WTC11 (cell line): ENCODE results near the gene EIF2B5. TPM values are rescaled to one million over a fixed set of nuclear protein-coding genes. Genes with fewer than 3 reads are reported as not detected.
A peak's percentile ranks its signal among the peaks of the same experiment; 100 is the strongest.

Experiments used
- ATAC-seq: fragments of 200-7000 bp; cut with Tn5 transposase; 2 replicates; pipeline ENCODE4 v1.10.0; 2021; ENCODE audit warnings: mild to moderate bottlenecking, moderate library complexity
- CTCF ChIA-PET: fragments of 300-600 bp; sonication (Branson Sonifier 250); formaldehyde crosslinking; loops from one replicate; lab custom pipeline; 2021; ENCODE audit warnings: antibody characterized with exemption; lab: Charles Lee
- POLR2A ChIA-PET: fragments of 350-600 bp; sonication (Branson Sonifier 250); formaldehyde crosslinking; loops from one replicate; lab custom pipeline; 2021; ENCODE audit warnings: antibody characterized with exemption; lab: Charles Lee
- DNase-seq: peaks from one replicate; pipeline ENCODE4 v3.0.0; 2021; ENCODE audit warnings: low spot score
- H3K27ac Mint-ChIP-seq: 2 replicates; pipeline ENCODE4 v1.8.0; 2021; ENCODE audit warnings: mixed read lengths
- H3K27me3 Mint-ChIP-seq: 2 replicates; pipeline ENCODE4 v1.8.0; 2021; ENCODE audit warnings: low read depth, mild to moderate bottlenecking, moderate library complexity, mixed read lengths
- H3K36me3 Mint-ChIP-seq: 2 replicates; pipeline ENCODE4 v1.8.0; 2021; ENCODE audit warnings: mixed read lengths
- H3K4me1 Mint-ChIP-seq: 2 replicates; pipeline ENCODE4 v1.8.0; 2022; ENCODE audit warnings: mixed read lengths
- H3K4me3 Mint-ChIP-seq: 2 replicates; pipeline ENCODE4 v1.8.0; 2021; ENCODE audit warnings: mild to moderate bottlenecking, moderate library complexity, mixed read lengths
- H3K9me3 Mint-ChIP-seq: 2 replicates; pipeline ENCODE4 v1.8.0; 2021; ENCODE audit warnings: mixed read lengths
- EMX1 ChIP-seq: fragments of 250-450 bp; sonication (Bioruptor Pico); IDR thresholded peaks from 2 replicates; pipeline ENCODE4 v1.8.0; 2021; ENCODE audit warnings: mild to moderate bottlenecking
- GRHL2 ChIP-seq: fragments of 250-450 bp; sonication (Bioruptor Pico); IDR thresholded peaks from 2 replicates; pipeline ENCODE4 v1.8.0; 2022; ENCODE audit warnings: mild to moderate bottlenecking, moderate library complexity; ENCODE audit not compliant: insufficient replicate concordance, severe bottlenecking
- HMGA2 ChIP-seq: fragments of 250-450 bp; sonication (Bioruptor Pico); IDR thresholded peaks from 2 replicates; pipeline ENCODE4 v1.4.0; 2021; ENCODE audit warnings: mild to moderate bottlenecking, moderate library complexity
- KAT7 ChIP-seq: sonication (generic); formaldehyde crosslinking; IDR thresholded peaks from 2 replicates; pipeline ENCODE4 v1.8.1; 2023; ENCODE audit warnings: missing genetic modification reagents, mild to moderate bottlenecking, borderline replicate concordance
- MXD4 ChIP-seq: fragments of 250-450 bp; sonication (Bioruptor Pico); IDR thresholded peaks from 2 replicates; pipeline ENCODE4 v1.8.0; 2021; ENCODE audit warnings: mild to moderate bottlenecking, moderate library complexity, borderline replicate concordance
- MYBL2 ChIP-seq: sonication (generic); formaldehyde crosslinking; IDR thresholded peaks from 2 replicates; pipeline ENCODE4 v1.8.1; 2023; ENCODE audit warnings: mild to moderate bottlenecking, moderate library complexity, missing genetic modification reagents
- NFE2L1 ChIP-seq: sonication (generic); formaldehyde crosslinking; IDR thresholded peaks from 2 replicates; pipeline ENCODE4 v1.8.1; 2023; ENCODE audit warnings: missing genetic modification reagents
- OVOL2 ChIP-seq: fragments of 250-450 bp; sonication (Bioruptor Pico); IDR thresholded peaks from 2 replicates; pipeline ENCODE4 v1.9.0; 2021; ENCODE audit warnings: mild to moderate bottlenecking, borderline replicate concordance
- PRRX2 ChIP-seq: fragments of 250-450 bp; sonication (Bioruptor Pico); IDR thresholded peaks from 2 replicates; pipeline ENCODE4 v1.8.0; 2021; ENCODE audit warnings: mild to moderate bottlenecking
- RELA ChIP-seq: sonication (generic); formaldehyde crosslinking; IDR thresholded peaks from 2 replicates; pipeline ENCODE4 v1.8.1; 2022; ENCODE audit warnings: missing genetic modification reagents, mild to moderate bottlenecking, borderline replicate concordance
- RORB ChIP-seq: fragments of 250-450 bp; sonication (Bioruptor Pico); IDR thresholded peaks from 2 replicates; pipeline ENCODE4 v1.9.0; 2021; ENCODE audit warnings: mild to moderate bottlenecking
- TP53 ChIP-seq: sonication (generic); formaldehyde crosslinking; IDR thresholded peaks from 2 replicates; pipeline ENCODE4 v1.8.1; 2023; ENCODE audit warnings: mild to moderate bottlenecking, missing genetic modification reagents
- ZBTB21 ChIP-seq: sonication (generic); formaldehyde crosslinking; IDR thresholded peaks from 2 replicates; pipeline ENCODE4 v1.8.1; 2023; ENCODE audit warnings: mild to moderate bottlenecking, missing genetic modification reagents, borderline replicate concordance
- ZNF219 ChIP-seq: sonication (generic); formaldehyde crosslinking; IDR thresholded peaks from 2 replicates; pipeline ENCODE4 v1.8.0; 2023; ENCODE audit warnings: missing genetic modification reagents, mild to moderate bottlenecking, borderline replicate concordance
- ZNF416 ChIP-seq: fragments of 250-450 bp; sonication (Bioruptor Pico); IDR thresholded peaks from 2 replicates; pipeline ENCODE4 v1.9.0; 2021; ENCODE audit warnings: mild to moderate bottlenecking, inconsistent platforms
- total RNA-seq: library from RNA; stranded (reverse); gene quantifications from 3 replicates; pipeline ENCODE4 v1.2.3, GENCODE V29; 2021
- TF ChIP-seq, protein P1 (sequence below): sonication (generic); formaldehyde crosslinking; IDR thresholded peaks from 2 replicates; pipeline ENCODE4 v1.8.0; 2023; ENCODE audit warnings: missing genetic modification reagents, mild to moderate bottlenecking, borderline replicate concordance
- TF ChIP-seq, protein P2 (sequence below): fragments of 250-450 bp; sonication (Bioruptor Pico); IDR thresholded peaks from 2 replicates; pipeline ENCODE4 v2.1.2; 2022; ENCODE audit warnings: mild to moderate bottlenecking, moderate library complexity
- TF ChIP-seq, protein P3 (sequence below): sonication (generic); formaldehyde crosslinking; IDR thresholded peaks from 2 replicates; pipeline ENCODE4 v1.8.1; 2023; ENCODE audit warnings: mild to moderate bottlenecking, missing genetic modification reagents
- TF ChIP-seq, protein P4 (sequence below): sonication (generic); formaldehyde crosslinking; IDR thresholded peaks from 2 replicates; pipeline ENCODE4 v1.8.1; 2022; ENCODE audit warnings: low read depth, mild to moderate bottlenecking, moderate library complexity, missing genetic modification reagents, borderline replicate concordance

Gene EIF2B5
- total RNA-seq, 1 experiment from 2014 or later, result 42.3 TPM

DNA sequence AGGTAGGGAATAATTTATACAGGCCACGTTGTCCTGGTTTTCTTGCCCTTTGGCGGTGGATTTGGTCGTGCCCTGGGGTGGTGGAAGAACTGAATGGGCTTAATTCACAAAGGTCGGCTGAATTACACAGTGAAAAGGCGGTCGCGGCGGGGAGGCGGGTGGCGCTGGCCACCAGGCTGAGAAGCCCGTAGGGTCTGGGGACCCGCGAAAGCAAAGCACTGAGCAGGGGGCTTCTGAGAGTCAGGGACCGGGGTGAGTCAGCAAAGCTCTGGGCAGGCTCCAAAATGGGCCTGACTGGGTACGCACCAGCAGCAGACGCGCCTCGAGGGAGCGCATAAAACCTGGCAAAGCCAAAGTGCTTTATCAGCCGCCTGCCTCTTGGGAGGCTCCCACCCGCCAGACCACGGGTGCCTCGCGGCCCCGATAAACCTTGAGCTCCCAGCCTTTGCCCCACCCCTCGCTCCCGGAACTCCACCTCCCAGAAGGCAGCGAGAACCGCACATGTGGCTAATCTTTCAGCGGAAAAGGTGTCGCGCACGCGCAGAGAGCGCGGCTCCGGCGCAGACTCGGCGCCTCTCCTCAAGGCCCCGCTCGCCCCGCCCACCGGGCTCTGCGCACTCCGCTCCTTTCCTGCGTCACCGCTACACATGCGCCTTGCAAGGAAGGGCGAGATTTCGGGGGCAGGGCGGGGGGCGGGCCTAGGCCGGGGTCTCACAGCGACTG lies 50.5 kb downstream of the EIF2B5 start (continued):
- no peak for TF ChIP-seq ZBTB21 (CRISPR knock-in tag)
- TF ChIP-seq NFE2L1 (CRISPR knock-in tag), result peak; percentile 70; the same call in 1 of the 2 replicates
- TF ChIP-seq, all 79 proteins: peak for 13

DNA sequence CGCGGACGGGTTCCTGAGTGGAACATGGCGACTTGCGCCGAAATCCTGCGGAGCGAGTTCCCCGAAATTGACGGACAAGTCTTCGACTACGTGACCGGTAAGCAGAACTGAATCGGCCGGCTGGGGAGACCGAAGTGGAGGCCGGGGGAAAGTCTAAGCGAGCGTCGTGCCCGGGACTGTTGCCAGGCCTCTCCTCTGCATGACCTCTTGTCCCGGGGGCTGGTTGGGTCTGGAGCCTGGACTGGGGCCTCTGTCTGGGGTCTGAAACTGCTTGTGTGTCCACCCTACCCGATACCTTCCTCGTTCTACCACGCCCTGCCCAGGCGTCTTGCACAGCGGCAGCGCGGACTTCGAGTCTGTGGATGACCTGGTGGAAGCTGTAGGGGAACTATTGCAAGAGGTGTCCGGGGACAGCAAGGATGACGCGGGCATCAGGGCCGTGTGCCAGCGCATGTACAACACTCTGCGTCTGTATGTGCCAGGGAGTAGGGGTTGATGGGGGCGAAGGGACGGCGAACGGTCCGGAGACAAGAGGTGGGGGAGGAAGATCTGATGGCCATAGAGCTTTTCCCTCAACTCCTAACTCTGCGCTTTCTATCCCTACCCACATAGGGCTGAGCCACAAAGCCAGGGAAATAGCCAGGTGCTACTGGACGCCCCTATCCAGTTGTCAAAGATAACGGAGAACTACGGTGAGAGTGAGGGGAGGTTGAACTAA lies 51.2 kb downstream of the EIF2B5 start, which contains the start of gene ABCF3:
Gene ABCF3 (plus strand): TSS at position 16 of the 718 bp plus-strand sequence. CDS start 9 bp downstream, at position 25.
- peaks cover 67% of the 10 kb centered on the region for H3K36me3 Mint-ChIP-seq
- H3K4me1 Mint-ChIP-seq, result peaks cover 23% of the 10 kb centered on the region
- H3K9me3 Mint-ChIP-seq, result no peaks in the 10 kb centered on the region
- ChIA-PET POLR2A (interaction anchor here (0.6 to 1.4 kb wide), 7 partner anchors 10 to 153 kb away, joined by 3 to 15 read pairs (median 3); partner anchors contain the start of genes AP2M1 and EIF2B5), CTCF (interaction anchor here (0.6 to 1.9 kb wide), 14 partner anchors 12 to 291 kb away, joined by 3 to 17 read pairs (median 4); partner anchors contain the start of gene EEF1AKMT4)
- DNase-seq (no peak), ATAC-seq (peak; percentile 37)
- H3K27me3 Mint-ChIP-seq, result no peaks in the 10 kb centered on the region
- H3K4me3 Mint-ChIP-seq, result peak within 1 kb of the TSS; percentile 98
- 0 out of 2 replicates have a peak, but pooled peaks have one; percentile 14 for TF ChIP-seq ZNF416 (CRISPR knock-in tag)
- TF ChIP-seq, protein P1, sequence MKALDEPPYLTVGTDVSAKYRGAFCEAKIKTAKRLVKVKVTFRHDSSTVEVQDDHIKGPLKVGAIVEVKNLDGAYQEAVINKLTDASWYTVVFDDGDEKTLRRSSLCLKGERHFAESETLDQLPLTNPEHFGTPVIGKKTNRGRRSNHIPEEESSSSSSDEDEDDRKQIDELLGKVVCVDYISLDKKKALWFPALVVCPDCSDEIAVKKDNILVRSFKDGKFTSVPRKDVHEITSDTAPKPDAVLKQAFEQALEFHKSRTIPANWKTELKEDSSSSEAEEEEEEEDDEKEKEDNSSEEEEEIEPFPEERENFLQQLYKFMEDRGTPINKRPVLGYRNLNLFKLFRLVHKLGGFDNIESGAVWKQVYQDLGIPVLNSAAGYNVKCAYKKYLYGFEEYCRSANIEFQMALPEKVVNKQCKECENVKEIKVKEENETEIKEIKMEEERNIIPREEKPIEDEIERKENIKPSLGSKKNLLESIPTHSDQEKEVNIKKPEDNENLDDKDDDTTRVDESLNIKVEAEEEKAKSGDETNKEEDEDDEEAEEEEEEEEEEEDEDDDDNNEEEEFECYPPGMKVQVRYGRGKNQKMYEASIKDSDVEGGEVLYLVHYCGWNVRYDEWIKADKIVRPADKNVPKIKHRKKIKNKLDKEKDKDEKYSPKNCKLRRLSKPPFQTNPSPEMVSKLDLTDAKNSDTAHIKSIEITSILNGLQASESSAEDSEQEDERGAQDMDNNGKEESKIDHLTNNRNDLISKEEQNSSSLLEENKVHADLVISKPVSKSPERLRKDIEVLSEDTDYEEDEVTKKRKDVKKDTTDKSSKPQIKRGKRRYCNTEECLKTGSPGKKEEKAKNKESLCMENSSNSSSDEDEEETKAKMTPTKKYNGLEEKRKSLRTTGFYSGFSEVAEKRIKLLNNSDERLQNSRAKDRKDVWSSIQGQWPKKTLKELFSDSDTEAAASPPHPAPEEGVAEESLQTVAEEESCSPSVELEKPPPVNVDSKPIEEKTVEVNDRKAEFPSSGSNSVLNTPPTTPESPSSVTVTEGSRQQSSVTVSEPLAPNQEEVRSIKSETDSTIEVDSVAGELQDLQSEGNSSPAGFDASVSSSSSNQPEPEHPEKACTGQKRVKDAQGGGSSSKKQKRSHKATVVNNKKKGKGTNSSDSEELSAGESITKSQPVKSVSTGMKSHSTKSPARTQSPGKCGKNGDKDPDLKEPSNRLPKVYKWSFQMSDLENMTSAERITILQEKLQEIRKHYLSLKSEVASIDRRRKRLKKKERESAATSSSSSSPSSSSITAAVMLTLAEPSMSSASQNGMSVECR (CRISPR knock-in tag), result peak; percentile 70; the same call in 1 of the 2 replicates
- no peak for TF ChIP-seq HMGA2 (CRISPR knock-in tag)
- peak; percentile 52; the same call in 1 of the 2 replicates for TF ChIP-seq ZNF219
- TF ChIP-seq KAT7 (CRISPR knock-in tag), result no peak
- H3K27ac Mint-ChIP-seq, result peak within 1 kb of the TSS; percentile 97

DNA sequence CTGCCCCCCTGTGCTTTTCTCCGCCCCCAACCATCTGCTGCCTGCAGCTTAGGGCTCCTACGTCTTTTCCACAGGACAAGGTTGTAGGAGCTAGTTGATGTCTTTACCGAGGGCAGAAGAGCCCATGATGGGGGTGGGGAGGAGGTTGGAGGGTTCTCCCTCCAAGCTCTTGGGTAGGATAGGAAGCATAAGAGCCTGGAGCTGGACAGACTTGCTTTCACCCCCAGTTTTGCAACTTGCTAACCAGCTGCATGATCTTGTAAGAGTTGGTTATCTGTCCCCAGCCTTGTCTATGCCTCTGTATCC lies 51.7 kb downstream of the EIF2B5 start:
- Mint-ChIP-seq H3K4me3 (peak overlapping the region; percentile 98), H3K9me3 (no peaks in the 10 kb centered on the region), H3K27me3 (no peaks in the 10 kb centered on the region), H3K27ac (no peak overlapping the region), H3K36me3 (peaks cover 62% of the 10 kb centered on the region), H3K4me1 (peaks cover 23% of the 10 kb centered on the region)
- no peak for ATAC-seq
- TF ChIP-seq, protein P2, sequence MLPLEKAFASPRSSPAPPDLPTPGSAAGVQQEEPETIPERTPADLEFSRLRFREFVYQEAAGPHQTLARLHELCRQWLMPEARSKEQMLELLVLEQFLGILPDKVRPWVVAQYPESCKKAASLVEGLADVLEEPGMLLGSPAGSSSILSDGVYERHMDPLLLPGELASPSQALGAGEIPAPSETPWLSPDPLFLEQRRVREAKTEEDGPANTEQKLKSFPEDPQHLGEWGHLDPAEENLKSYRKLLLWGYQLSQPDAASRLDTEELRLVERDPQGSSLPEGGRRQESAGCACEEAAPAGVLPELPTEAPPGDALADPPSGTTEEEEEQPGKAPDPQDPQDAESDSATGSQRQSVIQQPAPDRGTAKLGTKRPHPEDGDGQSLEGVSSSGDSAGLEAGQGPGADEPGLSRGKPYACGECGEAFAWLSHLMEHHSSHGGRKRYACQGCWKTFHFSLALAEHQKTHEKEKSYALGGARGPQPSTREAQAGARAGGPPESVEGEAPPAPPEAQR (CRISPR knock-in tag), result no peak
- TF ChIP-seq PRRX2 (no peak), EMX1 (CRISPR knock-in tag) (no peak), RELA (CRISPR knock-in tag) (no peak), MXD4 (CRISPR knock-in tag) (no peak), RORB (CRISPR knock-in tag) (no peak), TP53 (no peak), GRHL2 (no peak), OVOL2 (CRISPR knock-in tag) (no peak), MYBL2 (CRISPR knock-in tag) (no peak)
- TF ChIP-seq, protein P3, sequence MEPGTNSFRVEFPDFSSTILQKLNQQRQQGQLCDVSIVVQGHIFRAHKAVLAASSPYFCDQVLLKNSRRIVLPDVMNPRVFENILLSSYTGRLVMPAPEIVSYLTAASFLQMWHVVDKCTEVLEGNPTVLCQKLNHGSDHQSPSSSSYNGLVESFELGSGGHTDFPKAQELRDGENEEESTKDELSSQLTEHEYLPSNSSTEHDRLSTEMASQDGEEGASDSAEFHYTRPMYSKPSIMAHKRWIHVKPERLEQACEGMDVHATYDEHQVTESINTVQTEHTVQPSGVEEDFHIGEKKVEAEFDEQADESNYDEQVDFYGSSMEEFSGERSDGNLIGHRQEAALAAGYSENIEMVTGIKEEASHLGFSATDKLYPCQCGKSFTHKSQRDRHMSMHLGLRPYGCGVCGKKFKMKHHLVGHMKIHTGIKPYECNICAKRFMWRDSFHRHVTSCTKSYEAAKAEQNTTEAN, result no peak
- TF ChIP-seq, protein P4, sequence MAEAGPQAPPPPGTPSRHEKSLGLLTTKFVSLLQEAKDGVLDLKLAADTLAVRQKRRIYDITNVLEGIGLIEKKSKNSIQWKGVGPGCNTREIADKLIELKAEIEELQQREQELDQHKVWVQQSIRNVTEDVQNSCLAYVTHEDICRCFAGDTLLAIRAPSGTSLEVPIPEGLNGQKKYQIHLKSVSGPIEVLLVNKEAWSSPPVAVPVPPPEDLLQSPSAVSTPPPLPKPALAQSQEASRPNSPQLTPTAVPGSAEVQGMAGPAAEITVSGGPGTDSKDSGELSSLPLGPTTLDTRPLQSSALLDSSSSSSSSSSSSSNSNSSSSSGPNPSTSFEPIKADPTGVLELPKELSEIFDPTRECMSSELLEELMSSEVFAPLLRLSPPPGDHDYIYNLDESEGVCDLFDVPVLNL (CRISPR knock-in tag), result no peak
- POLR2A ChIA-PET, result interaction anchor here (1.4 kb wide), 1 partner anchor 54 kb away, joined by 3 read pairs; no protein-coding TSS in a partner anchor
- no peak for DNase-seq
- CTCF ChIA-PET, result interaction anchor here (0.6 to 1.9 kb wide), 5 partner anchors 12 to 76 kb away, joined by 3 to 17 read pairs (median 7); partner anchors contain the start of gene EEF1AKMT4
